Uterus (tissue), 4 donors: ENCODE data around the gene FKBP2. TPM values are rescaled to one million over a fixed set of nuclear protein-coding genes. Genes with fewer than 3 reads are reported as not detected.

ENCODE experiments used
- DNase-seq, 2 donors: peaks; one replicate each; pipeline ENCODE4 v3.0.0-alpha.2; 2019 to 2020
- H3K27ac ChIP-seq, 2 donors: fragments of 200-600 bp; sonication (generic); 1 replicate in 1 of 2; 2 replicates in 1 of 2; pipeline ENCODE4 v1.5.1; 2016 to 2018
- H3K27me3 ChIP-seq, 2 donors: fragments of 200-600 bp; sonication (generic); one replicate each; pipeline ENCODE4 v1.5.1; 2018 to 2019; ENCODE audit warnings: control low read depth in 1 of 2
- H3K36me3 ChIP-seq, 2 donors: fragments of 200-600 bp; sonication (generic); one replicate each; pipeline ENCODE4 v1.5.1; 2019; ENCODE audit warnings: control low read depth in 1 of 2
- H3K4me1 ChIP-seq, 2 donors: fragments of 200-600 bp; sonication (generic); one replicate each; pipeline ENCODE4 v1.5.1; 2018 to 2019; ENCODE audit warnings: control low read depth in 1 of 2
- H3K4me3 ChIP-seq, 2 donors: fragments of 200-600 bp; sonication (generic); 1 replicate in 1 of 2; 2 replicates in 1 of 2; pipeline ENCODE4 v1.5.1; 2018 to 2019; ENCODE audit warnings: mild to moderate bottlenecking in 1 of 2
- H3K9me3 ChIP-seq, 2 donors: fragments of 200-600 bp; sonication (generic); one replicate each; pipeline ENCODE4 v1.5.1; 2019; ENCODE audit warnings: control low read depth in 1 of 2
- CTCF ChIP-seq, 4 experiments: fragments of 200-600 bp in 2 of 4; fragments of 450-650 bp in 2 of 4; sonication (generic) in 2 of 4; IDR thresholded peaks; one replicate each; pipeline ENCODE4 v1.5.1; 2016 to 2019; ENCODE audit warnings: antibody characterized with exemption in 4 of 4, mild to moderate bottlenecking in 2 of 4, moderate library complexity in 1 of 4
- POLR2A ChIP-seq, 2 donors: fragments of 450-650 bp; IDR thresholded peaks; one replicate each; pipeline ENCODE4 v1.6.1; 2016; ENCODE audit warnings: antibody characterized with exemption in 2 of 2, mild to moderate bottlenecking in 1 of 2, moderate library complexity in 1 of 2
- intact Hi-C: fragments of 100-400 bp; cut with DNase I; formaldehyde crosslinking; loops from one replicate; pipeline ENCODE4 v1.15.1; 2023; ENCODE audit warnings: low total_unique reads
- total RNA-seq, 4 donors: library from RNA; depleted of rRNA in 3 of 4; stranded (reverse); fragments of >200 nt in 3 of 4; gene quantifications; one replicate each; pipeline versions ENCODE4 v1.1.0 to v1.2.4, GENCODE V29; 2014 to 2023
- donor health status: DM: yes; HTN: yes; CAD: no.

Gene FKBP2
- 10 to 100 TPM; 22.3 to 74.0 (median 37.7) TPM for total RNA-seq

DNA sequence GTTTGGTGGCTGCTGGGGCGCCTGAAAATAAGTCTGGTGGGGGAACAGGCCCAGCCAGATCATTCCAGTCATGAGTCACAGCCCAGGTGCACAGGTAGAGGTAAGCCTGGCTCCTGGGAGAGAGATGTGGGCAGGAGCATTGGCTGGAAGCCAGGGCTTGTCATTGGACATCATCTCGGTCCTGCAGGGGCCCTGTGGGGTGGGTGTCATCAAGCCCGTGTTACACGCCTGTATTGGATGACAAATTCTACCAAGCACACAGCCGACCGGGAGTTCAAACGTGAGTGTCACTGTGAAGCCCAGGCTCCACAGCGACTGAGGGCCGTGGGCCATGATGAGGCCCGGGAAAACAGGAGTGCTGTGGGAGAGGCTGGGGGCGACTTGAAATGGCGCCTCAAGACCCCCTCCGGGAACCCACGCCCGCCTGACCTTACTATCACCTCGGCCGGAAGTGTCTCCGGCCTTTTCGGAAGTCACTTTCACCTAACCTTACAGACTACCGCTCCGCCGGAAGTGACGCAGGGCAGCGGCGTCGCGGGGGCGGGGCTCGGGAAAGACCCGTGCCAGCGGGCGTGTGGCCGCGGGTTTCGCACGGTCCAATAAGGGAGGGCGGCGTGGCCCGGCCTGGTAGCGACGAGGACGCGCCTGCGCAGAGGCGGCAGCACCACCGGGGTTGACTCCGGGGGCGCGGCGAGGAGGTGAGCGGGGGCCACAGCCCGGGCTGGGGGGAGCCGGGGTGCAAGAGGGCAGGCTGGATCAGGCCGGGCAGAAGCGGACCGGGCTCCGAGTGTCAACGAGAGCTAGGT is at the start of gene FKBP2:
TSS of gene FKBP2 (plus strand) at position 661 of the 806 bp plus-strand sequence. CDS start 1,293 bp downstream, outside the sequence.
- Histone ChIP-seq H3K27me3 (no peaks in the 10 kb centered on the region), H3K4me3 (peak within 1 kb of the TSS; percentile 61 to 87), H3K27ac (peak within 1 kb of the TSS; percentile 95 to 99), H3K4me1 (peaks cover 0 to 10% of the 10 kb centered on the region in 2 donors), H3K36me3 (no peaks in the 10 kb centered on the region), H3K9me3 (no peaks in the 10 kb centered on the region)
- intact Hi-C loops = no loop called here
- TF ChIP-seq POLR2A (IDR thresholded peaks at IDR 0.05) (peak; percentile 84 to 86), CTCF (IDR thresholded peaks at IDR 0.05) (peak in 2 of 4 experiments; percentile 18 to 19)
- DNase-seq = peak; percentile 95 to 99

- no peak for DNase-seq
- H3K4me3 ChIP-seq = no peak overlapping the region
- TF ChIP-seq CTCF (IDR thresholded peaks at IDR 0.05) (no peak), POLR2A (IDR thresholded peaks at IDR 0.05) (no peak)
- no peaks in the 10 kb centered on the region for H3K36me3 ChIP-seq
- H3K9me3 ChIP-seq = no peaks in the 10 kb centered on the region
- no peaks in the 10 kb centered on the region for H3K27me3 ChIP-seq
- intact Hi-C loops = no loop called here
- H3K4me1 ChIP-seq = peaks cover 0 to 3% of the 10 kb centered on the region in 2 donors
- no peak overlapping the region for H3K27ac ChIP-seq
Measured at GRCh38 chr11:64192434-64192833, 48.5 kb upstream of the FKBP2 start.

DNA sequence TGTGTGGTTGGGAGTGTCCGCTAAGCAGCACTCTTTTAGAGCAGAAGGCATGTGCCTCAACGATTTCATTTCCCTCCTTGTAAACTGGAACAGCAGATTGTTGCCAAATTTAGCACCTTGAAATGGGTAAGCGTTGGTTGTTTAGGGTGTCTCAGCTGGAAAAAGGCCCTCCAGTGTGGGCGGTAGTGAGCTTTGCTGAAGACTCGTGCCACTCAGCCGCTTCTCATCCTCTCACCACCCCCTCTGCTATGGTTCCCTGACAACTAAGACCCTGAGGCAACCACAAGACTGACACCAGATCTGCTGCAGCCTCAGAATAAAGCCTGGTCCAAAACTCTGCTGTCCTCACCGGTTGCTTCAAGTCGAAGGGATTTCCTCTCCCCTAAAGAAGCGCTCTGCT is 44.3 kb upstream of the FKBP2 start:
- no peak for TF ChIP-seq POLR2A (IDR thresholded peaks at IDR 0.05)
- TF ChIP-seq CTCF (IDR thresholded peaks at IDR 0.05) = no peak

GRCh38 chr11:64198511-64198910 is 42.4 kb upstream of the FKBP2 start:
- TF ChIP-seq POLR2A (IDR thresholded peaks at IDR 0.05) (no peak), CTCF (IDR thresholded peaks at IDR 0.05) (no peak)
- Histone ChIP-seq H3K9me3 (no peaks in the 10 kb centered on the region), H3K4me3 (no peak overlapping the region), H3K27ac (no peak overlapping the region), H3K27me3 (no peaks in the 10 kb centered on the region), H3K4me1 (no peaks in the 10 kb centered on the region), H3K36me3 (no peaks in the 10 kb centered on the region)
- intact Hi-C loops = no loop called here
- DNase-seq = no peak

More for the DNA sequence above, 44.3 kb upstream of the FKBP2 start:
- no peaks in the 10 kb centered on the region for H3K27me3 ChIP-seq
- DNase-seq = no peak
- H3K4me1 ChIP-seq = no peaks in the 10 kb centered on the region
- no peak overlapping the region for H3K27ac ChIP-seq
- no peak overlapping the region for H3K4me3 ChIP-seq
- intact Hi-C loops = no loop called here
- no peaks in the 10 kb centered on the region for H3K9me3 ChIP-seq
- H3K36me3 ChIP-seq = no peaks in the 10 kb centered on the region

DNA sequence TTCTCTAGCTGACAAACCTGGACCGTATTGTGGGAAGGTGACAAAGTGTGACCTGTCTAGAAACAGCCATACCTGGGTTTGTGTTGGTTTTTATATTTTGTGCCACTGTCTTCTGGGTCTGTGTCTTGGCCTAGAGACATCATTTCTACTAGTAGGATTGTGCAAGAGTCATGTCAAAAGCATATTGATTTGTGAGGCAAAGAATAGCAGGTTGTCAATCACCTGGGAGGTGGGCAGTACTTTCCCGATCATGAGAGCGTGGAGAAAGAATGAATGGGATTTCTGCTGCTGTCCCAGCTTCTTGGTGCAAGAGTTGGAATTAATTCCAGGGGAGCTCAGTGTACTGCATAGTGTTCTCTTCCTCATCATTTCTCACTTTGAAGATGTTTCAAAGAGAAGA is 39.4 kb upstream of the FKBP2 start:
- TF ChIP-seq CTCF (IDR thresholded peaks at IDR 0.05) (no peak), POLR2A (IDR thresholded peaks at IDR 0.05) (no peak)
- Histone ChIP-seq H3K27ac (no peak overlapping the region), H3K4me3 (no peak overlapping the region), H3K9me3 (no peaks in the 10 kb centered on the region), H3K27me3 (no peaks in the 10 kb centered on the region), H3K4me1 (no peaks in the 10 kb centered on the region), H3K36me3 (no peaks in the 10 kb centered on the region)
- DNase-seq = no peak
- intact Hi-C loops = no loop called here
